Activated T-cell treated with anti-CD3 and anti-CD28 coated beads, Interleukin-2, amount 50 U/mL, for 4 hours (primary cell): ENCODE data around the gene RXRA. TPM values are rescaled to one million over a fixed set of nuclear protein-coding genes. Genes with fewer than 3 reads are reported as not detected.

ENCODE experiments used
- ATAC-seq, 2 donors: fragments of 200-7000 bp; cut with Tn5 transposase; one replicate each; pipeline ENCODE4 v1.10.0; 2021
- DNase-seq: peaks from one replicate; pipeline ENCODE4 v3.0.0-alpha.2; 2020
- H3K27me3 Mint-ChIP-seq: one replicate; pipeline ENCODE4 v1.8.0; 2021; ENCODE audit warnings: low read depth, mixed read lengths
- H3K36me3 Mint-ChIP-seq: one replicate; pipeline ENCODE4 v1.8.0; 2022; ENCODE audit warnings: mixed read lengths; ENCODE audit not compliant: insufficient read depth
- H3K4me1 Mint-ChIP-seq: one replicate; pipeline ENCODE4 v1.8.0; 2021; ENCODE audit warnings: low read depth, mixed read lengths
- H3K4me3 Mint-ChIP-seq: one replicate; pipeline ENCODE4 v1.8.0; 2021; ENCODE audit warnings: mild to moderate bottlenecking, moderate library complexity, mixed read lengths
- H3K9me3 Mint-ChIP-seq: one replicate; pipeline ENCODE4 v1.8.0; 2021; ENCODE audit warnings: mixed read lengths
- total RNA-seq, 3 donors: library from RNA; stranded (reverse); gene quantifications; one replicate each; pipeline ENCODE4 v1.2.1, GENCODE V29; 2021

Gene RXRA
- total RNA-seq, 3 donors from 2014 or later = 4.7 to 7.6 (median 4.7) TPM

GRCh38 chr9:134452728-134453127 is 126.5 kb downstream of the RXRA start:
- Mint-ChIP-seq H3K36me3 (peaks cover 1% of the 10 kb centered on the region), H3K27me3 (no peaks in the 10 kb centered on the region), H3K4me1 (peaks cover 15% of the 10 kb centered on the region), H3K9me3 (peaks cover 4% of the 10 kb centered on the region), H3K4me3 (no peak overlapping the region)
- ATAC-seq = no peak
- DNase-seq = no peak

GRCh38 chr9:134453776-134454475 is 127.7 kb downstream of the RXRA start:
- no peaks in the 10 kb centered on the region for H3K27me3 Mint-ChIP-seq
- H3K9me3 Mint-ChIP-seq = peaks cover 4% of the 10 kb centered on the region
- no peak for DNase-seq
- H3K4me1 Mint-ChIP-seq = peaks cover 15% of the 10 kb centered on the region
- ATAC-seq = no peak
- H3K36me3 Mint-ChIP-seq = peaks cover 1% of the 10 kb centered on the region
- H3K4me3 Mint-ChIP-seq = no peak overlapping the region

- Mint-ChIP-seq H3K4me1 (peaks cover 12% of the 10 kb centered on the region), H3K4me3 (no peak overlapping the region), H3K36me3 (no peaks in the 10 kb centered on the region), H3K27me3 (no peaks in the 10 kb centered on the region), H3K9me3 (peaks cover under 1% of the 10 kb centered on the region)
- ATAC-seq (no peak), DNase-seq (no peak)
Measured at GRCh38 chr9:134454476-134454857, 128.2 kb downstream of the RXRA start.

- ATAC-seq (no peak), DNase-seq (no peak)
- H3K4me3 Mint-ChIP-seq = no peak overlapping the region
- no peaks in the 10 kb centered on the region for H3K9me3 Mint-ChIP-seq
- no peaks in the 10 kb centered on the region for H3K27me3 Mint-ChIP-seq
- H3K4me1 Mint-ChIP-seq = peaks cover 12% of the 10 kb centered on the region
- H3K36me3 Mint-ChIP-seq = no peaks in the 10 kb centered on the region
Measured at GRCh38 chr9:134455021-134455471, 128.8 kb downstream of the RXRA start.

- peak overlapping the region; percentile 84 for H3K4me3 Mint-ChIP-seq
- no peak for ATAC-seq
- H3K4me1 Mint-ChIP-seq = peaks cover 12% of the 10 kb centered on the region
Measured at GRCh38 chr9:134455537-134455933, 129.3 kb downstream of the RXRA start.

GRCh38 chr9:134455934-134456755 is 129.9 kb downstream of the RXRA start:
- Mint-ChIP-seq H3K27me3 (no peaks in the 10 kb centered on the region), H3K4me1 (peaks cover 12% of the 10 kb centered on the region), H3K9me3 (no peaks in the 10 kb centered on the region), H3K4me3 (peak overlapping the region; percentile 84), H3K36me3 (no peaks in the 10 kb centered on the region)
- ATAC-seq = peak; percentile 76 to 87
- peak; percentile 74 for DNase-seq

More at GRCh38 chr9:134455537-134455933, 129.3 kb downstream of the RXRA start:
- no peak for DNase-seq
- Mint-ChIP-seq H3K27me3 (no peaks in the 10 kb centered on the region), H3K9me3 (no peaks in the 10 kb centered on the region), H3K36me3 (no peaks in the 10 kb centered on the region)

GRCh38 chr9:134456756-134457305 is 130.6 kb downstream of the RXRA start:
- Mint-ChIP-seq H3K4me1 (peaks cover 12% of the 10 kb centered on the region), H3K36me3 (no peaks in the 10 kb centered on the region), H3K9me3 (no peaks in the 10 kb centered on the region), H3K27me3 (no peaks in the 10 kb centered on the region), H3K4me3 (peak overlapping the region; percentile 84)
- DNase-seq = no peak
- ATAC-seq = no peak

- Mint-ChIP-seq H3K4me1 (peaks cover 12% of the 10 kb centered on the region), H3K9me3 (no peaks in the 10 kb centered on the region), H3K27me3 (peaks cover 2% of the 10 kb centered on the region), H3K4me3 (no peak overlapping the region), H3K36me3 (no peaks in the 10 kb centered on the region)
- DNase-seq (no peak), ATAC-seq (no peak)
Measured at GRCh38 chr9:134457321-134458206, 131.3 kb downstream of the RXRA start.

GRCh38 chr9:134458207-134459108 is 132.2 kb downstream of the RXRA start:
- Mint-ChIP-seq H3K36me3 (no peaks in the 10 kb centered on the region), H3K27me3 (peaks cover 2% of the 10 kb centered on the region), H3K4me3 (no peak overlapping the region), H3K9me3 (no peaks in the 10 kb centered on the region), H3K4me1 (peaks cover 12% of the 10 kb centered on the region)
- DNase-seq = no peak
- ATAC-seq = no peak

- Mint-ChIP-seq H3K36me3 (no peaks in the 10 kb centered on the region), H3K4me1 (peaks cover 12% of the 10 kb centered on the region), H3K27me3 (peaks cover 2% of the 10 kb centered on the region), H3K4me3 (no peak overlapping the region), H3K9me3 (no peaks in the 10 kb centered on the region)
- DNase-seq = no peak
- no peak for ATAC-seq
Measured at GRCh38 chr9:134459164-134459563, 132.9 kb downstream of the RXRA start.

GRCh38 chr9:134459573-134459972 is 133.3 kb downstream of the RXRA start:
- ATAC-seq (no peak), DNase-seq (no peak)
- Mint-ChIP-seq H3K4me3 (no peak overlapping the region), H3K4me1 (peaks cover 12% of the 10 kb centered on the region), H3K27me3 (peaks cover 2% of the 10 kb centered on the region), H3K9me3 (no peaks in the 10 kb centered on the region), H3K36me3 (no peaks in the 10 kb centered on the region)

- Mint-ChIP-seq H3K4me3 (no peak overlapping the region), H3K27me3 (peaks cover 2% of the 10 kb centered on the region), H3K36me3 (no peaks in the 10 kb centered on the region), H3K4me1 (peaks cover 12% of the 10 kb centered on the region), H3K9me3 (no peaks in the 10 kb centered on the region)
- DNase-seq = no peak
- no peak for ATAC-seq
Measured at GRCh38 chr9:134460206-134460605, 134.0 kb downstream of the RXRA start.

- H3K36me3 Mint-ChIP-seq = no peaks in the 10 kb centered on the region
- peaks cover 2% of the 10 kb centered on the region for H3K27me3 Mint-ChIP-seq
- ATAC-seq = no peak
- no peaks in the 10 kb centered on the region for H3K9me3 Mint-ChIP-seq
- no peak for DNase-seq
- H3K4me1 Mint-ChIP-seq = peaks cover 10% of the 10 kb centered on the region
- no peak overlapping the region for H3K4me3 Mint-ChIP-seq
Measured at GRCh38 chr9:134460896-134461295, 134.6 kb downstream of the RXRA start.
